GM12801 (cell line): ENCODE data around the gene MYCBP.

Source experiments
- CTCF ChIP-seq: IDR thresholded peaks from one replicate; pipeline ENCODE4 v1.5.1; 2011; ENCODE audit warnings: control low read depth; ENCODE audit not compliant: insufficient read length; ENCODE audit errors: extremely low read depth

MYCBP gene

GRCh38 chr1:38829368-38829767, 43.8 kb downstream of the MYCBP start:
- TF ChIP-seq CTCF, result no peak

- no peak for TF ChIP-seq CTCF
Observed at GRCh38 chr1:38827318-38827717, 45.8 kb downstream of the MYCBP start.

GRCh38 chr1:38826886-38827285, 46.3 kb downstream of the MYCBP start:
- no peak for TF ChIP-seq CTCF

GRCh38 chr1:38826262-38826661, 46.9 kb downstream of the MYCBP start:
- no peak for TF ChIP-seq CTCF

- no peak for TF ChIP-seq CTCF
Observed at GRCh38 chr1:38820860-38821259, 52.3 kb downstream of the MYCBP start.

- no peak for TF ChIP-seq CTCF
Observed at GRCh38 chr1:38819516-38819915, 53.6 kb downstream of the MYCBP start.

- no peak for TF ChIP-seq CTCF
Observed at GRCh38 chr1:38819040-38819439, 54.1 kb downstream of the MYCBP start.

GRCh38 chr1:38818175-38818976, 54.8 kb downstream of the MYCBP start:
- no peak for TF ChIP-seq CTCF
